K562 (cell line): ENCODE data around the gene UBA52. TPM values are rescaled to one million over a fixed set of nuclear protein-coding genes. Genes with fewer than 3 reads are reported as not detected.

Source experiments
- GATA2 ChIP-seq: sonication (generic); formaldehyde crosslinking; IDR thresholded peaks from 2 replicates; pipeline ENCODE4 v1.4.0; 2020; ENCODE audit warnings: mild to moderate bottlenecking, missing genetic modification reagents
- MIER1 ChIP-seq: fragments of 450-650 bp; IDR thresholded peaks from 2 replicates; pipeline ENCODE4 v1.6.1; 2016; ENCODE audit warnings: antibody characterized with exemption, mild to moderate bottlenecking, low read depth
- POLR2AphosphoS5 ChIP-seq: IDR thresholded peaks from 2 replicates; pipeline ENCODE4 v1.6.1; 2011; ENCODE audit warnings: mild to moderate bottlenecking, low read depth, low read length, moderate library complexity; ENCODE audit not compliant: control insufficient read depth, insufficient read depth
- POLR2B ChIP-seq: fragments of 450-650 bp; IDR thresholded peaks from 2 replicates; pipeline ENCODE4 v1.6.1; 2018; ENCODE audit warnings: low read depth; ENCODE audit not compliant: partially characterized antibody
- SNIP1 ChIP-seq: fragments of 450-650 bp; IDR thresholded peaks from 2 replicates; pipeline ENCODE4 v1.7.1; 2017; ENCODE audit warnings: low read depth, mild to moderate bottlenecking
- ZBTB8A ChIP-seq: fragments of 450-650 bp; IDR thresholded peaks from 2 replicates; pipeline ENCODE4 v1.6.1; 2018; ENCODE audit warnings: mild to moderate bottlenecking, moderate library complexity; ENCODE audit not compliant: partially characterized antibody
- ZNF121 ChIP-seq: sonication (generic); formaldehyde crosslinking; conservative IDR thresholded peaks from 2 replicates; pipeline ENCODE4 v1.8.0; 2022; ENCODE audit warnings: missing genetic modification reagents
- polyA plus RNA-seq, 8 experiments: library from polyadenylated mRNA; depleted of rRNA in 4 of 8; stranded (reverse) in 5 of 8; unstranded in 3 of 8; fragments of >200 nt; fragmentation: Nextera tagmentation in 2 of 8; fragmentation: Illumina TruSeq in 1 of 8; extraction: Ambion mirVana in 2 of 8; extraction: Trizol in 1 of 8; gene quantifications; 2 replicates each; pipeline versions ENCODE4 v1.2.1 to v1.2.3, GENCODE V29; 2011 to 2014; ENCODE audit warnings: inconsistent platforms in 1 of 8, missing spikeins in 1 of 8
- total RNA-seq, 7 experiments: library from RNA; depleted of rRNA in 6 of 7; stranded (reverse); fragments of >200 nt in 6 of 7; fragmentation: Illumina TruSeq in 2 of 7; extraction: Trizol in 2 of 7; gene quantifications; 2 replicates each; pipeline versions ENCODE4 v1.2.1 to v1.2.3, GENCODE V29; 2011 to 2021; ENCODE audit warnings: low replicate concordance in 1 of 7
- TF ChIP-seq, protein P1 (sequence below): fragments of 450-650 bp; IDR thresholded peaks from 2 replicates; pipeline ENCODE4 v1.6.1; 2018; ENCODE audit not compliant: partially characterized antibody
- TF ChIP-seq, protein P2 (sequence below), 3 experiments: fragments of 200-800 bp in 1 of 3; fragments of 250-450 bp in 1 of 3; fragments of 450-650 bp in 1 of 3; sonication (Bioruptor Pico) in 1 of 3; sonication (Bioruptor generic) in 1 of 3; formaldehyde crosslinking in 1 of 3; IDR thresholded peaks; 2 replicates each; pipeline versions ENCODE4 v1.6.1 to v1.8.0; 2016 to 2022; ENCODE audit warnings: mild to moderate bottlenecking in 2 of 3, missing genetic modification characterization in 2 of 3, missing compliant biosample characterization in 1 of 3, moderate library complexity in 1 of 3
- TF ChIP-seq, protein P3 (sequence below): fragments of 450-650 bp; IDR thresholded peaks from 2 replicates; pipeline ENCODE4 v1.6.1; 2017; ENCODE audit warnings: mild to moderate bottlenecking, moderate library complexity
- TF ChIP-seq, protein P4 (sequence below): sonication (generic); formaldehyde crosslinking; IDR thresholded peaks from 2 replicates; pipeline ENCODE4 v1.8.0; 2022; ENCODE audit warnings: mild to moderate bottlenecking, low read depth, missing genetic modification reagents
- TF ChIP-seq, protein P5 (sequence below): IDR thresholded peaks from 3 replicates; pipeline ENCODE4 v1.6.1; 2011; ENCODE audit warnings: borderline replicate concordance, mild to moderate bottlenecking, moderate library complexity; ENCODE audit not compliant: insufficient read length; ENCODE audit errors: extremely low read depth

UBA52 gene
- total and polyA plus RNA-seq, 9 of the 15 experiments (the other 6 are each of a cell fraction or from before 2014, with no cell fraction given): 1,110 to 2,751 (median 1,733) TPM

DNA sequence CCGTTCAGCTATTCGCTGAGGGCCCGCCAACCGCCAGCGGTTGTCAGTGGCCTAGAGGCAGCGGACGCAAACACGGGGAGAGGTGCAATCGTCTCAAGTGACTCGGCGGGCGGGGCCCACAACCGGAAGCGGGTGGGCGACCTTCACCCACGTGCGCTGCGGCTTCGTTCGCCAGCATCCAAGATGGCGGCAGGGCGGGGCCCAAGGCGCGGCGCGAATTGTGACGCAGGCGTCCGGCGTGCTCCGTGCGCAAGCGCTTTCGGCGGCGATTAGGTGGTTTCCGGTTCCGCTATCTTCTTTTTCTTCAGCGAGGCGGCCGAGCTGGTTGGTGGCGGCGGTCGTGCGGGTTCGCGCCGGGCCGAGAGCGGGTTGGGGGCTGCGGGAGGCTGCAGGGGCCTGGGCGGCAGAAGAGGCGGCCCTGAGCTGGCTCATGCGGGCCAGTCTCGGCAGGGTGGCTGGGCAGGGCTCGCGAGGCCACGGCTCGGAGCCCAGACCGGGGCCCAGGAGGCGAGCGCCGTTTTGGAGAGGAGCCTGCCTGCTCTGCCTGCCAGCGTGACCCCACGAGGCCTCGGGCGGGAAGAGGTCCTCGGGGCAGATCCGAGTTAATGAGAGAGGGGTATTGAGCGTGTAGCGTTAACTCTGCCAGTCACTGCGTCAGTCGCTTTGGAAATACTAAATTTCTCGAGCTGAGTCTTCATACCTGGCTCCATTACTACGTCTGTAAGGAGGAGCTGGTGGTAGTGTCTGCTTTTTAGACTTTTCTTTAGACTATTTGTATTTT is at the start of gene UBA52 (continued):
- TF ChIP-seq, protein P1, sequence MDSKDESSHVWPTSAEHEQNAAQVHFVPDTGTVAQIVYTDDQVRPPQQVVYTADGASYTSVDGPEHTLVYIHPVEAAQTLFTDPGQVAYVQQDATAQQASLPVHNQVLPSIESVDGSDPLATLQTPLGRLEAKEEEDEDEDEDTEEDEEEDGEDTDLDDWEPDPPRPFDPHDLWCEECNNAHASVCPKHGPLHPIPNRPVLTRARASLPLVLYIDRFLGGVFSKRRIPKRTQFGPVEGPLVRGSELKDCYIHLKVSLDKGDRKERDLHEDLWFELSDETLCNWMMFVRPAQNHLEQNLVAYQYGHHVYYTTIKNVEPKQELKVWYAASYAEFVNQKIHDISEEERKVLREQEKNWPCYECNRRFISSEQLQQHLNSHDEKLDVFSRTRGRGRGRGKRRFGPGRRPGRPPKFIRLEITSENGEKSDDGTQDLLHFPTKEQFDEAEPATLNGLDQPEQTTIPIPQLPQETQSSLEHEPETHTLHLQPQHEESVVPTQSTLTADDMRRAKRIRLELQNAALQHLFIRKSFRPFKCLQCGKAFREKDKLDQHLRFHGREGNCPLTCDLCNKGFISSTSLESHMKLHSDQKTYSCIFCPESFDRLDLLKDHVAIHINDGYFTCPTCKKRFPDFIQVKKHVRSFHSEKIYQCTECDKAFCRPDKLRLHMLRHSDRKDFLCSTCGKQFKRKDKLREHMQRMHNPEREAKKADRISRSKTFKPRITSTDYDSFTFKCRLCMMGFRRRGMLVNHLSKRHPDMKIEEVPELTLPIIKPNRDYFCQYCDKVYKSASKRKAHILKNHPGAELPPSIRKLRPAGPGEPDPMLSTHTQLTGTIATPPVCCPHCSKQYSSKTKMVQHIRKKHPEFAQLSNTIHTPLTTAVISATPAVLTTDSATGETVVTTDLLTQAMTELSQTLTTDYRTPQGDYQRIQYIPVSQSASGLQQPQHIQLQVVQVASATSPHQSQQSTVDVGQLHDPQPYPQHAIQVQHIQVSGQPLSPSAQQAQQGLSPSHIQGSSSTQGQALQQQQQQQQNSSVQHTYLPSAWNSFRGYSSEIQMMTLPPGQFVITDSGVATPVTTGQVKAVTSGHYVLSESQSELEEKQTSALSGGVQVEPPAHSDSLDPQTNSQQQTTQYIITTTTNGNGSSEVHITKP: peak; percentile 29
- no peak for TF ChIP-seq GATA2 (CRISPR knock-in tag)
- TF ChIP-seq, protein P2, sequence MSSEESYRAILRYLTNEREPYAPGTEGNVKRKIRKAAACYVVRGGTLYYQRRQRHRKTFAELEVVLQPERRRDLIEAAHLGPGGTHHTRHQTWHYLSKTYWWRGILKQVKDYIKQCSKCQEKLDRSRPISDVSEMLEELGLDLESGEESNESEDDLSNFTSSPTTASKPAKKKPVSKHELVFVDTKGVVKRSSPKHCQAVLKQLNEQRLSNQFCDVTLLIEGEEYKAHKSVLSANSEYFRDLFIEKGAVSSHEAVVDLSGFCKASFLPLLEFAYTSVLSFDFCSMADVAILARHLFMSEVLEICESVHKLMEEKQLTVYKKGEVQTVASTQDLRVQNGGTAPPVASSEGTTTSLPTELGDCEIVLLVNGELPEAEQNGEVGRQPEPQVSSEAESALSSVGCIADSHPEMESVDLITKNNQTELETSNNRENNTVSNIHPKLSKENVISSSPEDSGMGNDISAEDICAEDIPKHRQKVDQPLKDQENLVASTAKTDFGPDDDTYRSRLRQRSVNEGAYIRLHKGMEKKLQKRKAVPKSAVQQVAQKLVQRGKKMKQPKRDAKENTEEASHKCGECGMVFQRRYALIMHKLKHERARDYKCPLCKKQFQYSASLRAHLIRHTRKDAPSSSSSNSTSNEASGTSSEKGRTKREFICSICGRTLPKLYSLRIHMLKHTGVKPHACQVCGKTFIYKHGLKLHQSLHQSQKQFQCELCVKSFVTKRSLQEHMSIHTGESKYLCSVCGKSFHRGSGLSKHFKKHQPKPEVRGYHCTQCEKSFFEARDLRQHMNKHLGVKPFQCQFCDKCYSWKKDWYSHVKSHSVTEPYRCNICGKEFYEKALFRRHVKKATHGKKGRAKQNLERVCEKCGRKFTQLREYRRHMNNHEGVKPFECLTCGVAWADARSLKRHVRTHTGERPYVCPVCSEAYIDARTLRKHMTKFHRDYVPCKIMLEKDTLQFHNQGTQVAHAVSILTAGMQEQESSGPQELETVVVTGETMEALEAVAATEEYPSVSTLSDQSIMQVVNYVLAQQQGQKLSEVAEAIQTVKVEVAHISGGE (CRISPR knock-in tag; IDR thresholded peaks at IDR 0.05): peak in 1 of 3 experiments; percentile 82; a peak in 1 of 6 replicates
- no peak for TF ChIP-seq SNIP1
- TF ChIP-seq ZNF121 (CRISPR knock-in tag): no peak
- TF ChIP-seq, protein P3, sequence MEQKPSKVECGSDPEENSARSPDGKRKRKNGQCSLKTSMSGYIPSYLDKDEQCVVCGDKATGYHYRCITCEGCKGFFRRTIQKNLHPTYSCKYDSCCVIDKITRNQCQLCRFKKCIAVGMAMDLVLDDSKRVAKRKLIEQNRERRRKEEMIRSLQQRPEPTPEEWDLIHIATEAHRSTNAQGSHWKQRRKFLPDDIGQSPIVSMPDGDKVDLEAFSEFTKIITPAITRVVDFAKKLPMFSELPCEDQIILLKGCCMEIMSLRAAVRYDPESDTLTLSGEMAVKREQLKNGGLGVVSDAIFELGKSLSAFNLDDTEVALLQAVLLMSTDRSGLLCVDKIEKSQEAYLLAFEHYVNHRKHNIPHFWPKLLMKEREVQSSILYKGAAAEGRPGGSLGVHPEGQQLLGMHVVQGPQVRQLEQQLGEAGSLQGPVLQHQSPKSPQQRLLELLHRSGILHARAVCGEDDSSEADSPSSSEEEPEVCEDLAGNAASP: no peak
- TF ChIP-seq POLR2B: peak; percentile 91
- TF ChIP-seq ZBTB8A: no peak
- TF ChIP-seq, protein P4, sequence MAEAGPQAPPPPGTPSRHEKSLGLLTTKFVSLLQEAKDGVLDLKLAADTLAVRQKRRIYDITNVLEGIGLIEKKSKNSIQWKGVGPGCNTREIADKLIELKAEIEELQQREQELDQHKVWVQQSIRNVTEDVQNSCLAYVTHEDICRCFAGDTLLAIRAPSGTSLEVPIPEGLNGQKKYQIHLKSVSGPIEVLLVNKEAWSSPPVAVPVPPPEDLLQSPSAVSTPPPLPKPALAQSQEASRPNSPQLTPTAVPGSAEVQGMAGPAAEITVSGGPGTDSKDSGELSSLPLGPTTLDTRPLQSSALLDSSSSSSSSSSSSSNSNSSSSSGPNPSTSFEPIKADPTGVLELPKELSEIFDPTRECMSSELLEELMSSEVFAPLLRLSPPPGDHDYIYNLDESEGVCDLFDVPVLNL (CRISPR knock-in tag): no peak
- TF ChIP-seq, protein P5, sequence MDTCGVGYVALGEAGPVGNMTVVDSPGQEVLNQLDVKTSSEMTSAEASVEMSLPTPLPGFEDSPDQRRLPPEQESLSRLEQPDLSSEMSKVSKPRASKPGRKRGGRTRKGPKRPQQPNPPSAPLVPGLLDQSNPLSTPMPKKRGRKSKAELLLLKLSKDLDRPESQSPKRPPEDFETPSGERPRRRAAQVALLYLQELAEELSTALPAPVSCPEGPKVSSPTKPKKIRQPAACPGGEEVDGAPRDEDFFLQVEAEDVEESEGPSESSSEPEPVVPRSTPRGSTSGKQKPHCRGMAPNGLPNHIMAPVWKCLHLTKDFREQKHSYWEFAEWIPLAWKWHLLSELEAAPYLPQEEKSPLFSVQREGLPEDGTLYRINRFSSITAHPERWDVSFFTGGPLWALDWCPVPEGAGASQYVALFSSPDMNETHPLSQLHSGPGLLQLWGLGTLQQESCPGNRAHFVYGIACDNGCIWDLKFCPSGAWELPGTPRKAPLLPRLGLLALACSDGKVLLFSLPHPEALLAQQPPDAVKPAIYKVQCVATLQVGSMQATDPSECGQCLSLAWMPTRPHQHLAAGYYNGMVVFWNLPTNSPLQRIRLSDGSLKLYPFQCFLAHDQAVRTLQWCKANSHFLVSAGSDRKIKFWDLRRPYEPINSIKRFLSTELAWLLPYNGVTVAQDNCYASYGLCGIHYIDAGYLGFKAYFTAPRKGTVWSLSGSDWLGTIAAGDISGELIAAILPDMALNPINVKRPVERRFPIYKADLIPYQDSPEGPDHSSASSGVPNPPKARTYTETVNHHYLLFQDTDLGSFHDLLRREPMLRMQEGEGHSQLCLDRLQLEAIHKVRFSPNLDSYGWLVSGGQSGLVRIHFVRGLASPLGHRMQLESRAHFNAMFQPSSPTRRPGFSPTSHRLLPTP: no peak
- TF ChIP-seq POLR2AphosphoS5: peak; percentile 95
- TF ChIP-seq MIER1: no peak
